H1 (cell line): ENCODE data around the gene CDC27. TPM values are rescaled to one million over a fixed set of nuclear protein-coding genes. Genes with fewer than 3 reads are reported as not detected.

Experiments
- ATF2 ChIP-seq: IDR thresholded peaks from 2 replicates; pipeline ENCODE4 v1.6.1; 2012; ENCODE audit warnings: low read length, inconsistent platforms
- BCL11A ChIP-seq, 2 experiments: IDR thresholded peaks; one replicate each; pipeline ENCODE4 v1.6.1; 2011; ENCODE audit warnings: low read depth in 2 of 2, low read length in 2 of 2, mild to moderate bottlenecking in 2 of 2
- CEBPB ChIP-seq: IDR thresholded peaks from 2 replicates; pipeline ENCODE4 v1.6.1; 2012; ENCODE audit warnings: low read depth, low read length
- CHD7 ChIP-seq: fragments of 300-600 bp; sonication (generic); IDR thresholded peaks from 2 replicates; pipeline ENCODE4 v1.7.1; 2012; ENCODE audit warnings: low read length, moderate library complexity, mild to moderate bottlenecking, inconsistent platforms; ENCODE audit not compliant: insufficient replicate concordance
- KDM5A ChIP-seq: fragments of 200-600 bp; IDR thresholded peaks from 2 replicates; pipeline ENCODE4 v1.7.1; 2012; ENCODE audit warnings: mild to moderate bottlenecking, low read length, inconsistent platforms, mixed read lengths
- MAFK ChIP-seq: IDR thresholded peaks from 2 replicates; pipeline ENCODE4 v1.6.1; 2012; ENCODE audit warnings: low read depth, mild to moderate bottlenecking, improper control_type of control experiment, low read length
- polyA plus RNA-seq, 7 experiments: library from polyadenylated mRNA; depleted of rRNA in 3 of 7; stranded (reverse) in 5 of 7; unstranded in 2 of 7; fragments of >200 nt in 5 of 7; fragments of 200-250 nt in 2 of 7; gene quantifications; 1 replicate in 5 of 7; 2 replicates in 1 of 7; 4 replicates in 1 of 7; pipeline versions ENCODE4 v1.2.1 to v1.2.3, GENCODE V29; 2011 to 2013; ENCODE audit warnings: missing spikeins in 2 of 7, mixed read lengths in 2 of 7
- total RNA-seq: library from RNA; stranded (reverse); fragmentation: NEBNext Ultra II Directional; extraction: Animal tissue kit (Norgen Biotek cat#: 25700); gene quantifications from 2 replicates; pipeline ENCODE4 v1.2.1, GENCODE V29; 2021

The CDC27 gene
- total and polyA plus RNA-seq, 2 of the 8 experiments (the other 6 are each of a cell fraction or from before 2014, with no cell fraction given) = 41.9 to 87.5 TPM

- TF ChIP-seq CHD7 (no peak), BCL11A (IDR thresholded peaks at IDR 0.05; ENCODE audit: low read depth in 2 of 2, low read length in 2 of 2) (no peak), KDM5A (no peak), ATF2 (no peak), CEBPB (no peak), MAFK (no peak)
Observed at GRCh38 chr17:47131761-47132160, 57.3 kb downstream of the CDC27 start (continued).
